NB4 (cell line): ENCODE measurements around the gene ZNF549.
"Not testable (repeated sequence)": the region's sequence is repeated elsewhere in the genome, so short reads cannot be mapped to it uniquely, and the experiment has no call there.

Experiments used
- DNase-seq: peaks from one replicate; pipeline ENCODE4 v3.0.0; 2010; ENCODE audit warnings: low read depth
- H3K4me3 ChIP-seq: one replicate; pipeline ENCODE4 v1.5.1; 2011; ENCODE audit warnings: mild to moderate bottlenecking, low read depth, low read length, moderate library complexity
- MYC ChIP-seq: IDR thresholded peaks from 2 replicates; pipeline ENCODE4 v1.6.1; 2011; ENCODE audit warnings: low read depth, low read length
- POLR2A ChIP-seq: IDR thresholded peaks from 2 replicates; pipeline ENCODE4 v1.6.1; 2011; ENCODE audit warnings: mild to moderate bottlenecking; ENCODE audit not compliant: insufficient read length; ENCODE audit errors: extremely low read depth
- TF ChIP-seq, protein P1 (sequence below): IDR thresholded peaks from 2 replicates; pipeline ENCODE4 v1.6.1; 2011; ENCODE audit warnings: low read depth, low read length
- TF ChIP-seq, protein P2 (sequence below): IDR thresholded peaks from one replicate; pipeline ENCODE4 v1.5.1; 2012; ENCODE audit warnings: low read depth, low read length

The ZNF549 gene

DNA sequence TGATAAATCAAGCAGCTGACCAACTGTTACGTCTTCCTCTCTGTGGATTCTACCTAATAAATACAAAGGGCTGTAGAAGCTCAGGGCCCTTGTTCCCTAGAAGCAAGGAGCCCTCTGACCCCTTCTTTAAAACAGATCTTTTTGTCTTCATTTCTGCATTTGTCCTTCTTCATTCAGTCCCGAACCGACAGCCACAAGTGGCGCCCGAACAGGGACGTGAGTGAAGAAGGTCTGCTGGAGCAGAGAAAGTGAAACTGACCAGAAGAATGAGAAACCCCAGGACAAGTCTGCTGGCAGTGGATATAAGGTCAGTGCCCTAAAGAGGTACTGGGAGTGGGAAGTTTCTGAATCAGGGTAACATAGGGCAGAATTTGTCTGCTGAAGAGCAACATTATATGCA lies 14.3 kb upstream of the ZNF549 start:
- no peak for TF ChIP-seq POLR2A
- no peak overlapping the region for H3K4me3 ChIP-seq
- peak; percentile 12 for DNase-seq

DNA sequence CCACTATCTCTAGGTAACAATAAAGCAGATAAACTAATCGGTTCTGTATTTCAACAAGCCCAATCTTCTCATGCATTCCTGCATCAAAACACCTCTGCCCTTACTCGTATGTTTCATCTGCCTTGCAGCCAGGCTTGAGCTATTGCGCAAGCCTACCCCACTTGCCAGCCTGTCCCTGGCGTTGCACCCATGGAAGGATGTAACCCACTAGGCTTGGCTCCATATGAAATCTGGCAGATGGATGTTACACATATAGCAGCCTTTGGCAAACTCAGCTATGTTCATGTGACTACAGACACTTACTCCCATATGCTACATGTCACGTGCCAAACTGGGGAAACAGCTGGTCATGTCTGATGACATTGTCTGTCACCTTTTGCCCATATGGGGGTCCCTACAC lies 11.9 kb upstream of the ZNF549 start:
- no peak for TF ChIP-seq POLR2A
- TF ChIP-seq, protein P1, sequence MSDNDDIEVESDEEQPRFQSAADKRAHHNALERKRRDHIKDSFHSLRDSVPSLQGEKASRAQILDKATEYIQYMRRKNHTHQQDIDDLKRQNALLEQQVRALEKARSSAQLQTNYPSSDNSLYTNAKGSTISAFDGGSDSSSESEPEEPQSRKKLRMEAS, result no peak
- TF ChIP-seq, protein P2, sequence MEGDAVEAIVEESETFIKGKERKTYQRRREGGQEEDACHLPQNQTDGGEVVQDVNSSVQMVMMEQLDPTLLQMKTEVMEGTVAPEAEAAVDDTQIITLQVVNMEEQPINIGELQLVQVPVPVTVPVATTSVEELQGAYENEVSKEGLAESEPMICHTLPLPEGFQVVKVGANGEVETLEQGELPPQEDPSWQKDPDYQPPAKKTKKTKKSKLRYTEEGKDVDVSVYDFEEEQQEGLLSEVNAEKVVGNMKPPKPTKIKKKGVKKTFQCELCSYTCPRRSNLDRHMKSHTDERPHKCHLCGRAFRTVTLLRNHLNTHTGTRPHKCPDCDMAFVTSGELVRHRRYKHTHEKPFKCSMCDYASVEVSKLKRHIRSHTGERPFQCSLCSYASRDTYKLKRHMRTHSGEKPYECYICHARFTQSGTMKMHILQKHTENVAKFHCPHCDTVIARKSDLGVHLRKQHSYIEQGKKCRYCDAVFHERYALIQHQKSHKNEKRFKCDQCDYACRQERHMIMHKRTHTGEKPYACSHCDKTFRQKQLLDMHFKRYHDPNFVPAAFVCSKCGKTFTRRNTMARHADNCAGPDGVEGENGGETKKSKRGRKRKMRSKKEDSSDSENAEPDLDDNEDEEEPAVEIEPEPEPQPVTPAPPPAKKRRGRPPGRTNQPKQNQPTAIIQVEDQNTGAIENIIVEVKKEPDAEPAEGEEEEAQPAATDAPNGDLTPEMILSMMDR, result no peak
- no peak for TF ChIP-seq MYC
- no peak overlapping the region for H3K4me3 ChIP-seq
- no peak for DNase-seq

DNA sequence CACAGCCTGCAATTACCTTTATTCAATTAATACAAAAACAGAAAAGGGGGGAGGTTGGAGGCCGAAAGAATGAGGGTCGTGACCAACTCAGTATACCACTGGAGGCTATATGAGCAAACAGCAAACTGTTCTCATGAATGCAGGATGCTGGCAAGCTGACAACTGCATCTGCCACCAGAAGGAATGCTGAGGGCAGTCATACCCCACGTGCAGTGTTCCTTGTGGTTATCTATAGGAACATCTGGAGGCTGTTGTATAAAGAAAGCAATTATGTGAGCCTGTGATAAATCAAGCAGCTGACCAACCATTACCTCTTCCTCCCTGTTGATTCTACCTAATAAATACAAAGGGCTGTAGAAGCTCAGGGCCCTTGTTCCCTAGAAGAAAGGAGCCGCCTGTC lies 9.1 kb upstream of the ZNF549 start:
- not testable (repeated sequence) for H3K4me3 ChIP-seq, DNase-seq

DNA sequence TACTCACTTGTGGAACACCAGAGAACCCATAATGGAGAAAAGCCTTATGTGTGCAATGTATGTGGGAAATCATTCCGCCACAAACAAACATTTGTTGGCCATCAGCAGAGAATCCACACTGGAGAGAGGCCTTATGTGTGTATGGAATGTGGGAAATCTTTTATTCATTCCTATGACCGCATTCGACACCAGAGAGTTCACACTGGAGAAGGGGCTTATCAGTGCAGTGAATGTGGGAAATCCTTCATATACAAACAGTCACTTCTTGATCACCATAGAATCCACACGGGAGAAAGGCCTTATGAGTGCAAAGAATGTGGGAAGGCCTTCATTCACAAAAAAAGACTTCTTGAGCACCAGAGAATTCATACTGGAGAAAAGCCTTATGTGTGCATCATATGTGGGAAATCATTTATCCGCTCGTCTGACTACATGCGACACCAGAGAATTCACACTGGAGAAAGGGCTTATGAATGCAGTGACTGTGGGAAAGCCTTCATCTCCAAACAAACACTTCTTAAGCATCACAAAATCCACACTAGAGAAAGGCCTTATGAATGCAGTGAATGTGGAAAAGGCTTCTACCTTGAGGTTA lies 10.9 kb downstream of the ZNF549 start:
- TF ChIP-seq, protein P1, result no peak
- TF ChIP-seq MYC (no peak), POLR2A (no peak)
- TF ChIP-seq, protein P2, result no peak
- DNase-seq, result no peak
- no peak overlapping the region for H3K4me3 ChIP-seq

DNA sequence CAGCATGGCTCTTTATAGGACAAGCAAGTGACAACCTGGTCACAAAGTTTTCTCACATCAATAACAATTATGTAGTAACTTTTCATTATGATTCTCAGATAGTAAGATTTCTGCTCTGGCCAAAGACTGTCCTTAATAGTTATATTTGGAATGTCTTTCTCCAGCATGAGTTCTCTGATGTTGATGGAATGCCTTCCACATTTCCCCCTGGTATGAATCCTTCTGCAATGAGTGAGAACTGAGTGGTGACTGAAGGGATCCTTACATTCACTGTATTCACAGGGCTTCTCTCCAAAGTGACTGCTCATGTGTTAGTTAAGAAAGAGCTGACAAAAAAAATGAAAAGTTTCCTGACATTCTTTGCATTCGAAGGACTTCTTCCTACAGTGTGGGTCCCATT lies 19.4 kb downstream of the ZNF549 start:
- no peak overlapping the region for H3K4me3 ChIP-seq
- TF ChIP-seq POLR2A (no peak), MYC (no peak)
- TF ChIP-seq, protein P1, result no peak
- TF ChIP-seq, protein P2, result no peak
- no peak for DNase-seq

DNA sequence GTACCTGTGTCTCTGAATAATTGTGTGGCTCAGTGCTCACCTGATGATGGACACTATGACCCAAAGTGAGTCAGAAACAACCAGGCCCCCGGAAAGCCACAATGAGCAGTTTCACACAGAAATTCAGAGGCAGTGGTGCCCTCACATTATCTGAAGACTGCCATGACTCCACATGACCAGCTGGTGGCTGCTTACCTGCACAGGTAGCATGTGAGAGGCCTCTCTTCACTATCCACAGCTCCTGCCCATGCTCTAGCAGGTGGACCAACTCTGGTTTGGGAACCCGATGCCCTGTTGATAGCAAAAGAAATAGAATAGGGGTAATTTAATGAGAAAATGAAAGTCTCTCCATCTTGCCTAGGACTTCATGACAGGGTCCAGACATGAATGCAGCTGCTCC lies 25.3 kb downstream of the ZNF549 start:
- TF ChIP-seq, protein P2, result no peak
- no peak for TF ChIP-seq POLR2A
- TF ChIP-seq, protein P1, result no peak
- TF ChIP-seq MYC, result no peak
- no peak for DNase-seq
- H3K4me3 ChIP-seq, result no peak overlapping the region

DNA sequence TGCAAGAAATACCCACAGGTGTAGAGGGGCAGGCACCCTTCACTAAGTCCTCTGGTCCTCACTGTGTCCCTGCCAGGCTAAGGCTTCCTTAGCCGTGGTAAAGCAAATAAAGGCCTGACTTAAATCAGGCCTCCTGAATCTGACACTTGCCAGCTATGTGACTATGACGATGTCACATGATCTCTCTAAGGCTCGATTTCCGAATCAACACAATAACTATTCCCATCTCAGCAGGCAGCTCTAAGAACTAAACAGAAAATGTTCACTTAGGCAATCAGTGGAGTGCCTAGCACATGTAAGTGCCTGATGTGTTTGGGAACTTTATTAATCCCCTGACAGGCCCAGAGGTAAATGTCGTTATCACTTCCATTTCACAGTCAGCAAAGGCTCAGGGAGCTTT lies 30.5 kb downstream of the ZNF549 start:
- no peak for DNase-seq
- no peak for TF ChIP-seq POLR2A
- TF ChIP-seq, protein P2, result no peak
- TF ChIP-seq, protein P1, result no peak
- TF ChIP-seq MYC, result no peak
- H3K4me3 ChIP-seq, result no peak overlapping the region
